ENCODE measurements around the gene TRAF6.
"Not testable (repeated sequence)": the region's sequence is repeated elsewhere in the genome, so short reads cannot be mapped to it uniquely, and the experiment has no call there.

TRAF6 gene, protein sequence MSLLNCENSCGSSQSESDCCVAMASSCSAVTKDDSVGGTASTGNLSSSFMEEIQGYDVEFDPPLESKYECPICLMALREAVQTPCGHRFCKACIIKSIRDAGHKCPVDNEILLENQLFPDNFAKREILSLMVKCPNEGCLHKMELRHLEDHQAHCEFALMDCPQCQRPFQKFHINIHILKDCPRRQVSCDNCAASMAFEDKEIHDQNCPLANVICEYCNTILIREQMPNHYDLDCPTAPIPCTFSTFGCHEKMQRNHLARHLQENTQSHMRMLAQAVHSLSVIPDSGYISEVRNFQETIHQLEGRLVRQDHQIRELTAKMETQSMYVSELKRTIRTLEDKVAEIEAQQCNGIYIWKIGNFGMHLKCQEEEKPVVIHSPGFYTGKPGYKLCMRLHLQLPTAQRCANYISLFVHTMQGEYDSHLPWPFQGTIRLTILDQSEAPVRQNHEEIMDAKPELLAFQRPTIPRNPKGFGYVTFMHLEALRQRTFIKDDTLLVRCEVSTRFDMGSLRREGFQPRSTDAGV

DNA sequence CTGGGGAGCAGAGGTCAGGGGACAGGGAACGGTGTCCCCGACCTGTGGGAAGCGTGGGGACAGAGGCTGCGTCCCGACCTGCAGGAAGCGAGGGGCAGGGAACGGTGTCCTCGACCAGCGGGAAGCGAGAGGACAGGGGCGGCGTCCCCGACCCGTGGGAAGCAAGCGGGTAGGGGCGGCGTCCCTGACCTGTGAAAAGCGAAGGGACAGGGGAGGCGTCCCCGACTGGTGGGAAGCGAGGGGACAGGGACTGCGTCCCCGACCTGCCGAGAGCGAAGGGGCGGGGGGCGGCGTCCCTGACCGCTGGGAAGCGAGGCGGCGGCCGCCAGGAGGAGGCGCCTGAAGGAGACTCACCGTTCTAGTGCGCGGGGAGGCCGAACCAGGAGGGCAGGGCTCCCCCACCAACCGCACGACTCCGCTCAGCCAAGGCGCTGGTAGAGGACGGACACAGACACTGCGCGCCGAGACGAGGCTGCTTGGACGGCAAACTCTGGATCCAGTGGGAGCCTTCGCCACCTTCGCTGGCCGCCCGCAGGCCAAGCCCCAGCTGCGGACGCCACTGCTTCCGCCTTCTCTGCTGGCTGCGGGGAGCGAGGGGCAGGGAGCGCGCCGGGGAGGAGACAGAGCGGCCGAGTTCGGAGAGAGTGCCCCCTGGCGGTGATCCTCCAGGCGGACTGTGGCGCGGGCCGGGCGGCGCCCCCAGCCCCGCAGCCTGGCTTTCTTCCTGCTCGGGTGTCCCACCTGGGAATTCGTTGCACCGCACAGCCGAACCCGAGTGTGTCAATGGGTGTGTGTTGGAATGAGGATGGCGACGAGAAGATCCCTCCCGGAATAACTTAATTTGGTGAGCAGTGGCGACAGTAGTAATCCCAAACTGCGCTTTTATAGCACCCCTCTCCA, at the start of gene TRAF6:
TSS of gene TRAF6 (minus strand) at position 579 of the 900 bp plus-strand sequence. CDS start 8,757 bp downstream, outside the sequence.
- no peak for DNase-seq (ENCODE audit: low read depth, low spot score)
- ChIA-PET CTCF (interaction anchor here (0.7 to 2.9 kb wide), 17 partner anchors 9 to 218 kb away, joined by 3 to 20 read pairs (median 3); no protein-coding TSS in a partner anchor), POLR2A (interaction anchor here (1.0 kb wide), 1 partner anchor 84 kb away, joined by 3 read pairs; the partner anchor contains the start of gene IFTAP)
- TF ChIP-seq, protein P1, sequence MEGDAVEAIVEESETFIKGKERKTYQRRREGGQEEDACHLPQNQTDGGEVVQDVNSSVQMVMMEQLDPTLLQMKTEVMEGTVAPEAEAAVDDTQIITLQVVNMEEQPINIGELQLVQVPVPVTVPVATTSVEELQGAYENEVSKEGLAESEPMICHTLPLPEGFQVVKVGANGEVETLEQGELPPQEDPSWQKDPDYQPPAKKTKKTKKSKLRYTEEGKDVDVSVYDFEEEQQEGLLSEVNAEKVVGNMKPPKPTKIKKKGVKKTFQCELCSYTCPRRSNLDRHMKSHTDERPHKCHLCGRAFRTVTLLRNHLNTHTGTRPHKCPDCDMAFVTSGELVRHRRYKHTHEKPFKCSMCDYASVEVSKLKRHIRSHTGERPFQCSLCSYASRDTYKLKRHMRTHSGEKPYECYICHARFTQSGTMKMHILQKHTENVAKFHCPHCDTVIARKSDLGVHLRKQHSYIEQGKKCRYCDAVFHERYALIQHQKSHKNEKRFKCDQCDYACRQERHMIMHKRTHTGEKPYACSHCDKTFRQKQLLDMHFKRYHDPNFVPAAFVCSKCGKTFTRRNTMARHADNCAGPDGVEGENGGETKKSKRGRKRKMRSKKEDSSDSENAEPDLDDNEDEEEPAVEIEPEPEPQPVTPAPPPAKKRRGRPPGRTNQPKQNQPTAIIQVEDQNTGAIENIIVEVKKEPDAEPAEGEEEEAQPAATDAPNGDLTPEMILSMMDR (IDR thresholded peaks at IDR 0.05; ENCODE audit: insufficient read depth, low read length, missing control alignments) = peak; percentile 98
- H3K4me3 ChIP-seq (ENCODE audit: low read depth, low read length) = peak within 1 kb of the TSS; percentile 99

DNA sequence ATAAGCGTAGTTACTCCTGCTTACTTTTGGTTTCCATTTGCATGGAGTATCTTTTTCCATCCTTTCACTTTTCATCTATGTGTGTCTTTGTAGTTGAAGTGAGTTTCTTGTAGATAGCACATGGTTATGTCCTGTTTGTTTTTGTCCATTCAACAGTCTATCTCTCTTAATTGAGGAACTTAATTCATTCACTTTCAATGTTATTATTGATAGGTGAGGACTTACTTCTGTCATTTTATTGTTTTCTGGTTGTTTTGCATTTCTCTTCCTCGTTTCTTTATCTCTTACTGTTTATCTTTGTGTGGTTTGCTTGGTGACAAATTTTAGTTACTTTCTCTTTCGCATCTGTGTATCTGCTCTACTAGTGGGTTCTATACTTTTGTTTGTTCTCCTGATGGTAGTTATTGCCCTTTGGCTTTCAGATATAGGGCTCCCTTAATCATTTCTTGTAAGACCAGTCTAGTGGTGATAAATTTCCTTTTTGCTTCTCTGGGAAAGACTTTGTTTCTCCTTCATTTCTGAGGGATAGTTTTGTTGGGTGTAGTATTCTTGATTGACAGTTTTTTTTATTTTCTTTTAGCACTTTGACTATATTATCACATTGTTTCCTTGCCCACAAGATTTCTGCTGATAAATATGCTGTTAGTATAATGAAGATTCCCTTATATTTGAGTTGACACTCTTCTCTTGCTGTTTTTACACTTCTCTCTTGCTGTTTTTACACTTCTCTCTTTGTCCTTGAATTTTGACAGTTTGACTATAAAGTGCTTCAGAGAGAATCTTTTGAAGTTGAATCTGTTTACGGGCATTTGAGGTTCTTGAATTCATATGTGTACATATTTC, 48.7 kb upstream of the TRAF6 start:
- no peak for DNase-seq (ENCODE audit: low read depth, low spot score)
- CTCF ChIA-PET = interaction anchor here (1.0 kb wide), 1 partner anchor 63 kb away, joined by 3 read pairs; no protein-coding TSS in a partner anchor
- H3K4me3 ChIP-seq (ENCODE audit: low read depth, low read length) = no peak overlapping the region
- POLR2A ChIA-PET = no interaction called here
- TF ChIP-seq, protein P1 (IDR thresholded peaks at IDR 0.05; ENCODE audit: insufficient read depth, low read length, missing control alignments) = no peak

DNA sequence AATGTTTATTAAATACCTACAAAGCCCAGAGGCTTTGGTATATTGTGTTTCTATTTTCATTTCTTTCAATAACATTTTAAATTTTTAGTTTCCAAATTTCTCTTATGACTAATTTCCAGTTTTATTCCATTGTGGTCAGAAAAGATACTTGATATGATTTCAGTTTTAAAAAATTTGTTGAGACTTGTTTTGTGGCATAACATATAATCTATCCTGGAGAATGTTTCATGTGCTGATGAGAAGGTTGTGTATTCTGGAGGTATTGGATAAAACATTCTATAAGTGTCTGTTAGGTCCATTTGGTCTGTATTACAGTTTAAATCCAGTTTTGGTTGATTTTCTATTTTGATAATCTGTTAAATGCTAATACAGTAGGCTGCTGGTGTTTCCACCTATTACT, 47.9 kb upstream of the TRAF6 start:
- no peak overlapping the region for H3K4me3 ChIP-seq (ENCODE audit: low read depth, low read length)
- DNase-seq (ENCODE audit: low read depth, low spot score) = no peak
- TF ChIP-seq, protein P1 (IDR thresholded peaks at IDR 0.05; ENCODE audit: insufficient read depth, low read length, missing control alignments) = no peak
- CTCF ChIA-PET = no interaction called here
- POLR2A ChIA-PET = no interaction called here

DNA sequence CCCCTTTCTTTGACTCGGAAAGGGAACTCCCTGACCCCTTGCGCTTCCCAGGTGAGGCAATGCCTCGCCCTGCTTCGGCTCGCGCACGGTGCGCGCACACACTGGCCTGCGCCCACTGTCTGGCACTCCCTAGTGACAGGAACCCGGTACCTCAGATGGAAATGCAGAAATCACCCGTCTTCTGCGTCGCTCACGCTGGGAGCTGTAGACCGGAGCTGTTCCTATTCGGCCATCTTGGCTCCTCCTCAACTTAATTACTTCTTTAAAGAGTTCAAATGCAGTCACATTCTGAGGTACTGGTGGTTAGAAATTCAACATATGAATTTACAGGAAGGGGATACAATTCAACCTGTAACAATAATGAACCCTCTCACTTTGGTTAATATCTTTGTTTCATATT, 47.3 kb upstream of the TRAF6 start:
- CTCF ChIA-PET = interaction anchor here (0.6 kb wide), 1 partner anchor 80 kb away, joined by 4 read pairs; no protein-coding TSS in a partner anchor
- DNase-seq (ENCODE audit: low read depth, low spot score); H3K4me3 ChIP-seq (ENCODE audit: low read depth, low read length); POLR2A ChIA-PET: not testable (repeated sequence)

DNA sequence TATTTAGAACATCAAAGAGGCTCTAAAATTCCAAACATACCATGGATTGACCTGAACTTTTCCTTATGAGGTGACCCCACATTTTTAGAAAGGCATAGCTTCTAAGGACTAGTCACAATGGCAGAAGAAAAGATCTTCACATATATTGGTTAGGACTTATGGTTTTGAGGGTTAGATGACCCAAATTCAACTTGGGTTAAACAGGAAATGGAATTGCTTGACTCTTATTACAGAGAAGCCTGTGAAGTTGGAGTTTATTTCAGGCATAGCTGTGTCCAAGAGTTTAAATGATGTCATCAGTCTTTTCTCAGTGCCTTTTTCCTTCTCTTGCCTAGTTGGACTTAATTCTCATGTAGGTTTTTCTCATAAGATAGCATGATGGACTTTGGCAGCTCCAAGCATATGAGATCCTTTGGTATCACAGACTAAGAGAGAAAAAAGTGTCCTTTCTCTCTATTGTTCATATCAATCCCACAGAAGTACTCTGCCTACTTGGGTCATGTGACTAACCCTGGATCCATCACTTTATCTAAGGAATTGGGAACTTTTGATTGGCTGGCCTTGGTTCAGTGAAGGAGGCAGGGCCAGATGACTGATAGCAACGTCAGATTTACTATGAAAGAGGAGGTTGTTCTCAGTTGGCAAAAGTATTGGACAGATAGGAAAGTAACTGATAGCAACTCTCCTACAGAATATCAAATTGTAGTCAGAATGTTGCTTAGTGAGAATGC, 40.5 kb upstream of the TRAF6 start:
- H3K4me3 ChIP-seq (ENCODE audit: low read depth, low read length) = no peak overlapping the region
- TF ChIP-seq, protein P1 (IDR thresholded peaks at IDR 0.05; ENCODE audit: insufficient read depth, low read length, missing control alignments) = no peak
- POLR2A ChIA-PET = interaction anchor here (0.5 kb wide), 1 partner anchor 87 kb away, joined by 3 read pairs; no protein-coding TSS in a partner anchor
- CTCF ChIA-PET = interaction anchor here (1.1 to 1.4 kb wide), 2 partner anchors 15 to 197 kb away, joined by 4 to 5 read pairs; no protein-coding TSS in a partner anchor
- no peak for DNase-seq (ENCODE audit: low read depth, low spot score)
